Loucy (cell line): ENCODE results near the gene PDGFA.

Source experiments
- H2AFZ ChIP-seq: fragments of 200-600 bp; sonication (generic); 2 replicates; pipeline ENCODE4 v1.6.0; 2016; ENCODE audit warnings: antibody characterized with exemption, mild to moderate bottlenecking, low read length, moderate library complexity
- H3F3A ChIP-seq: fragments of 200-600 bp; 2 replicates; pipeline ENCODE4 v1.6.0; 2016; ENCODE audit warnings: antibody characterized with exemption, low read depth, mild to moderate bottlenecking
- H3K27me3 ChIP-seq: fragments of 200-600 bp; sonication (generic); 2 replicates; pipeline ENCODE4 v1.6.1; 2014; ENCODE audit warnings: low read length, mild to moderate bottlenecking; ENCODE audit not compliant: insufficient read depth, poor library complexity, severe bottlenecking
- H3K36me3 ChIP-seq: fragments of 200-600 bp; sonication (generic); 2 replicates; pipeline ENCODE4 v1.6.1; 2016; ENCODE audit warnings: low read length; ENCODE audit not compliant: insufficient read depth
- H3K4me1 ChIP-seq: fragments of 200-600 bp; sonication (generic); 2 replicates; pipeline ENCODE4 v1.5.1; 2014; ENCODE audit warnings: low read length, mild to moderate bottlenecking; ENCODE audit not compliant: insufficient read depth, poor library complexity, severe bottlenecking
- H3K4me2 ChIP-seq: fragments of 200-600 bp; sonication (generic); 2 replicates; pipeline ENCODE4 v1.6.0; 2014; ENCODE audit warnings: antibody characterized with exemption, low read length, low read depth, mild to moderate bottlenecking; ENCODE audit not compliant: poor library complexity, severe bottlenecking
- H3K4me3 ChIP-seq: fragments of 200-600 bp; sonication (generic); 2 replicates; pipeline ENCODE4 v1.5.1; 2014; ENCODE audit warnings: low read length, mild to moderate bottlenecking, mixed read lengths; ENCODE audit not compliant: poor library complexity, severe bottlenecking
- H3K79me2 ChIP-seq: fragments of 200-600 bp; sonication (generic); 2 replicates; pipeline ENCODE4 v1.6.1; 2014; ENCODE audit warnings: low read length; ENCODE audit not compliant: insufficient read depth
- H3K9ac ChIP-seq: fragments of 200-600 bp; sonication (generic); 2 replicates; pipeline ENCODE4 v1.6.0; 2014; ENCODE audit warnings: mild to moderate bottlenecking, low read depth, low read length, moderate library complexity; ENCODE audit not compliant: poor library complexity, severe bottlenecking
- H3K9me2 ChIP-seq: fragments of 200-600 bp; sonication (generic); replicated peaks from 2 replicates; pipeline ENCODE4 v1.6.1; 2016; ENCODE audit warnings: low read depth, low read length, mixed read lengths
- H3K9me3 ChIP-seq: fragments of 200-600 bp; sonication (generic); 2 replicates; pipeline ENCODE4 v1.6.1; 2014; ENCODE audit warnings: mild to moderate bottlenecking, antibody characterized with exemption, low read length, low read depth; ENCODE audit not compliant: insufficient read depth
- H4K20me1 ChIP-seq: fragments of 200-600 bp; sonication (generic); 2 replicates; pipeline ENCODE4 v1.6.0; 2014; ENCODE audit warnings: antibody characterized with exemption, low read length, mild to moderate bottlenecking; ENCODE audit not compliant: insufficient read depth, poor library complexity, severe bottlenecking
- EZH2phosphoT487 ChIP-seq: fragments of 200-600 bp; IDR thresholded peaks from 2 replicates; pipeline ENCODE4 v1.6.1; 2018; ENCODE audit warnings: antibody characterized with exemption, mild to moderate bottlenecking, moderate library complexity, borderline replicate concordance
- TF ChIP-seq, protein P1 (sequence below): fragments of 200-600 bp; sonication (generic); conservative IDR thresholded peaks from 2 replicates; pipeline ENCODE4 v1.5.1; 2014; ENCODE audit warnings: mild to moderate bottlenecking, antibody characterized with exemption, low read length

The PDGFA gene

GRCh38 chr7:460374-461116 lies 59.1 kb downstream of the PDGFA start:
- no peaks in the 10 kb centered on the region for H3F3A ChIP-seq
- H3K79me2 ChIP-seq: no peaks in the 10 kb centered on the region
- H2AFZ ChIP-seq: no peak overlapping the region
- H3K9ac ChIP-seq: no peak overlapping the region
- H4K20me1 ChIP-seq: no peaks in the 10 kb centered on the region
- H3K9me3 ChIP-seq: peaks cover 7% of the 10 kb centered on the region; the same call in 1 of the 2 replicates
- H3K4me2 ChIP-seq: no peak overlapping the region
- no peaks in the 10 kb centered on the region for H3K36me3 ChIP-seq
- H3K4me1 ChIP-seq: no peaks in the 10 kb centered on the region
- no peak for TF ChIP-seq EZH2phosphoT487
- TF ChIP-seq, protein P1, sequence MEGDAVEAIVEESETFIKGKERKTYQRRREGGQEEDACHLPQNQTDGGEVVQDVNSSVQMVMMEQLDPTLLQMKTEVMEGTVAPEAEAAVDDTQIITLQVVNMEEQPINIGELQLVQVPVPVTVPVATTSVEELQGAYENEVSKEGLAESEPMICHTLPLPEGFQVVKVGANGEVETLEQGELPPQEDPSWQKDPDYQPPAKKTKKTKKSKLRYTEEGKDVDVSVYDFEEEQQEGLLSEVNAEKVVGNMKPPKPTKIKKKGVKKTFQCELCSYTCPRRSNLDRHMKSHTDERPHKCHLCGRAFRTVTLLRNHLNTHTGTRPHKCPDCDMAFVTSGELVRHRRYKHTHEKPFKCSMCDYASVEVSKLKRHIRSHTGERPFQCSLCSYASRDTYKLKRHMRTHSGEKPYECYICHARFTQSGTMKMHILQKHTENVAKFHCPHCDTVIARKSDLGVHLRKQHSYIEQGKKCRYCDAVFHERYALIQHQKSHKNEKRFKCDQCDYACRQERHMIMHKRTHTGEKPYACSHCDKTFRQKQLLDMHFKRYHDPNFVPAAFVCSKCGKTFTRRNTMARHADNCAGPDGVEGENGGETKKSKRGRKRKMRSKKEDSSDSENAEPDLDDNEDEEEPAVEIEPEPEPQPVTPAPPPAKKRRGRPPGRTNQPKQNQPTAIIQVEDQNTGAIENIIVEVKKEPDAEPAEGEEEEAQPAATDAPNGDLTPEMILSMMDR: no peak
- no peaks in the 10 kb centered on the region for H3K9me2 ChIP-seq
- H3K27me3 ChIP-seq: no peaks in the 10 kb centered on the region
- H3K4me3 ChIP-seq: no peak overlapping the region

DNA sequence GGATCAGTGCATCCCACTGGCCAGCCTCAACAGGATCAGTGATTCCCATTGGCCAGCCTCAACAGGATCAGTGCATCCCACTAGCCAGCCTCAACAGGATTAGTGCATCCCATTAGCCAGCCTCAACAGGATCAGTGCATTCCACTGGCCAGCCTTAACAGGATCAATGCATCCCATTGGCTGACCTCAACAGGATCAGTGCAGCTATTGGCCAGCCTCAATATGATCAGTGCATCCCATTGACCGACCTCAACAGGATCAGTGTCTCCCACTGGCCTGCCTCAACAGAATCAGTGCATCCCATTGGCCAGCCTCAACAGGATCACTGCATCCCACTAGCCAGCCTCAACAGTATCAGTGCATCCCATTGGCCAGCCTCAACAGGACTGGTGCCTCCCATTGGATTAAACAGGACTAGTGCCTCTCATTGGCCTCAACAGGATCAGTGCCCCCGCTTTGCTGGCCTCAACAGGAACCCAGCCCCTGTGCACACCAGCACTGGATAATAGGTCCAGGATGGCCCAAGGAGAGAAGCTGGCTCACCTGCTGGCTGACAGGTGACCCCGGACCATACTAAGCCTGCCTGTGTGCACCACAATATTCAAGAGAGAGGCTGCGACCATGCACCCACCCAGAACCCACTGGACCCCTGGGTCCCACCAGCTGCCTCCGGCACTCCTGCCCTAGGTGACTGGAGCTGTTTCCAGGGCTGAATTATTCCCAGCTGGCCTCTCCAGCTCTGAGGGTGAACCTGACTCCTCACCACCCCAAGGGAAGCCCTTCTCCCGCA lies 59.9 kb downstream of the PDGFA start:
- no peaks in the 10 kb centered on the region for H3K79me2 ChIP-seq
- H4K20me1 ChIP-seq: no peaks in the 10 kb centered on the region
- H3K36me3 ChIP-seq: no peaks in the 10 kb centered on the region
- H3K27me3 ChIP-seq: no peaks in the 10 kb centered on the region
- no peak overlapping the region for H3K9ac ChIP-seq
- H3K9me3 ChIP-seq: peaks cover 7% of the 10 kb centered on the region; the same call in 1 of the 2 replicates
- H3K9me2 ChIP-seq: no peaks in the 10 kb centered on the region
- H3K4me1 ChIP-seq: no peaks in the 10 kb centered on the region
- no peak overlapping the region for H2AFZ ChIP-seq
- TF ChIP-seq, protein P1: no peak
- TF ChIP-seq EZH2phosphoT487: no peak
- no peak overlapping the region for H3K4me3 ChIP-seq
- no peaks in the 10 kb centered on the region for H3F3A ChIP-seq
- no peak overlapping the region for H3K4me2 ChIP-seq

DNA sequence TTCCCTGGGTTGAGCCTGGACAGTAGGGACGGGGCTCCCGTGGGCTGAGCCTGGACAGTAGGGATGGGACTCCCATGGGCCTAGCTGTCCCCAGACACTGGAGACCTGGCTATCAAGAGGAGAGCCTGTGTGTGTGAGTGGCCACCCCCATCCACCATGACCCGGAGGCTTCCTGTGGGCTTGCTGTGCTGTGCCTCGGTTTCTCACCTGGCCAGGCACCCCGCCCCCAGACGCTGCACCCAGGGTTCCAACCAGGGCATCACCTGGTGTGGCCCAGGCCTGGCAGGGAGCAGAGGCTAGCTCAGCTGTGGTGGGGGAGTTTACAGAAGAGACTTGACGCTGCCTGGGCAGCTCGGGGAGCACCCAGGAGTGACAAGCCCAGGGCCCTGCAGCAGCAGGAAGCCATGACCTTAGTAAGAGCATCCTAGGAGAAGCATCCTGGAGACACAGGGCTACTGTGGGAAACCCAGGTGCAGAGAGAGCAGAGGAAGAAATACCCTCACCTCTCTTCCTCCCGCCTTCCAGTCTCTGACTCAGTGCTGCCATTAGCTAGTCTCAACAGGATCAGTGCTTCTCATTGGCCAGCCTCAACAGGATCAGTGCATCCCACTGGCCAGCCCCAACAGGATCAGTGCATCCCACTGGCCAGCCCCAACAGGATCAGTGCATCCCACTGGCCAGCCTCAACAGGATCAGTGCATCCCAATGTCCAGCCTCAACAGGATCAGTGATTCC lies 61.0 kb downstream of the PDGFA start:
- TF ChIP-seq, protein P1: no peak
- no peak for TF ChIP-seq EZH2phosphoT487
- Histone ChIP-seq H3F3A (no peaks in the 10 kb centered on the region), H2AFZ (no peak overlapping the region), H3K36me3 (no peaks in the 10 kb centered on the region), H3K27me3 (no peaks in the 10 kb centered on the region), H3K4me1 (no peaks in the 10 kb centered on the region), H3K9me2 (no peaks in the 10 kb centered on the region), H3K9me3 (peaks cover 7% of the 10 kb centered on the region; the same call in 1 of the 2 replicates), H3K4me2 (no peak overlapping the region), H3K9ac (no peak overlapping the region), H3K4me3 (no peak overlapping the region), H4K20me1 (no peaks in the 10 kb centered on the region), H3K79me2 (no peaks in the 10 kb centered on the region)
